Measurements from ENCODE around the gene MAP7D1. TPM values are rescaled to one million over a fixed set of nuclear protein-coding genes. Genes with fewer than 3 reads are reported as not detected.

The MAP7D1 gene
- total RNA-seq, 1 experiment from 2014 or later, result 49.9 TPM

Other genes starting within 250 kb of the MAP7D1 start
- 23.6 and 27.0 TPM in 2 replicates for gene AGO3, start 225.1 kb upstream of the MAP7D1 start, total RNA-seq (2021)
- 0.20 and 0.86 TPM in 2 replicates for gene TEKT2, start 72.1 kb upstream of the MAP7D1 start, total RNA-seq (2021)
- gene ADPRS, start 67.3 kb upstream of the MAP7D1 start, total RNA-seq (2021), result 27.8 and 28.7 TPM in 2 replicates
- gene COL8A2, start 30.9 kb upstream of the MAP7D1 start, total RNA-seq (2021), result 1.5 TPM in 2 replicates
- gene TRAPPC3, start 6.7 kb upstream of the MAP7D1 start, total RNA-seq (2021), result 48.6 and 52.7 TPM in 2 replicates
- gene THRAP3, start 68.3 kb downstream of the MAP7D1 start, total RNA-seq (2021), result 184 and 186 TPM in 2 replicates
- 16.9 and 18.3 TPM in 2 replicates for gene SH3D21, start 150.2 kb downstream of the MAP7D1 start, total RNA-seq (2021)
- 5.5 and 6.4 TPM in 2 replicates for gene EVA1B, start 167.5 kb downstream of the MAP7D1 start, total RNA-seq (2021)
- 26.2 and 27.5 TPM in 2 replicates for gene STK40, start 229.8 kb downstream of the MAP7D1 start, total RNA-seq (2021)
- gene LSM10, start 241.7 kb downstream of the MAP7D1 start, total RNA-seq (2021), result 42.2 and 47.5 TPM in 2 replicates